Left lobe of liver (tissue), 2 donors: Measurements from ENCODE around the gene ATP6V1G2. TPM values are rescaled to one million over a fixed set of nuclear protein-coding genes. Genes with fewer than 3 reads are reported as not detected.
A peak's percentile ranks its signal among the peaks of the same experiment; 100 is the strongest.
"Not testable (repeated sequence)": the region's sequence is repeated elsewhere in the genome, so short reads cannot be mapped to it uniquely, and the experiment has no call there.

Experiments
- ATAC-seq: fragments of 200-7000 bp; cut with Tn5 transposase; one replicate; pipeline ENCODE4 v1.9.1; 2020; ENCODE audit warnings: mild to moderate bottlenecking, moderate library complexity
- DNase-seq: peaks from one replicate; pipeline ENCODE4 v3.0.0-alpha.2; 2020; ENCODE audit warnings: low spot score
- total RNA-seq: library from RNA; stranded (reverse); gene quantifications from one replicate; pipeline ENCODE4 v1.2.1, GENCODE V29; 2021
- donor health status: DM: no; HTN: no; CAD: no; lungs with moderate emphysema.
- donor health status: DM: no; HTN: yes; CAD: no.

The ATP6V1G2 gene
- total RNA-seq, 1 donor from 2014 or later, result not detected

- DNase-seq, result no peak
- no peak for ATAC-seq
Observed at GRCh38 chr6:31556307-31556706, 9.9 kb upstream of the ATP6V1G2 start.

DNA sequence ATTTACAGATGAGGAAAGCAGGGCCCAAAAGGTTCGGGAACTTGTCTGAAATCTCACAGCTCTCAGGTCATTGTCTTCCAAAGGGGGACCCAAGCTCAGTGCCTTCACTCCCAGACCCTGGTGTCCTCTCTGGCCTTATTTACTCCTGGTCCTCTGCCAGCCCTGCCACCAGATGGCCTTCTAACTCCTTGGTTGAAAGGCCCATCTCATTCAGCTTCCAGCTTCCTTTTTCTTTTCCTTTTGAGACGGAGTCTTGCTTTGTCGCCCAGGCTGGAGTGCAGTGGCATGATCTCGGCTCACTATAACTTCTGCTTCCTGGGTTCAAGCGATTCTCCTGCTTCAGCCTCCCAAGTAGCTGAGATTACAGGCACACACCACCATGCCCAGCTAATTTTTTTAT lies 5.0 kb upstream of the ATP6V1G2 start:
- not testable (repeated sequence) for DNase-seq, ATAC-seq

DNA sequence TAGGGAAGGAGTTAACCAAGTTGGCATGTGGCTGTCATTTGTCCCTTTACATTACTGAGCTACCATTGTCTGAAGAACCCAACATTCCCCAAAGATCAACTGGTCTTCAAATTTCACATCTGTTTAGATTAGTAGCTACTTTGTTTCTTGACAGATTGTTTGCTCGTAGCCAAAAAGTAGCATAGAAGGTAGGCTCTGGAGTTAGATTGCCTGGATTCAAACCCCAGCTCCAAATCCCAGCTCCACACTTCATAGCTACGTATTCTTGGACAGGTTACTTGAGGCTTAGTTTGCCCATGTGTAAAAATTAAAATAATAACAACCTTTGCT lies 2.1 kb upstream of the ATP6V1G2 start:
- no peak for ATAC-seq

GRCh38 chr6:31547727-31548543 lies 1.5 kb upstream of the ATP6V1G2 start:
- ATAC-seq, result no peak
- no peak for DNase-seq

More for the DNA sequence above, 2.1 kb upstream of the ATP6V1G2 start:
- no peak for DNase-seq

- peak; percentile 95 for DNase-seq
- ATAC-seq, result peak; percentile 92
Observed at GRCh38 chr6:31546958-31547726, 734 bp upstream of the ATP6V1G2 start, which contains the start of gene NFKBIL1. NFKBIL1 (plus strand) TSS chr6:31547608; CDS start chr6:31547695, 87 bp downstream.

- ATAC-seq, result no peak
- no peak for DNase-seq
Observed at GRCh38 chr6:31545291-31545690, 1.1 kb downstream of the ATP6V1G2 start.

DNA sequence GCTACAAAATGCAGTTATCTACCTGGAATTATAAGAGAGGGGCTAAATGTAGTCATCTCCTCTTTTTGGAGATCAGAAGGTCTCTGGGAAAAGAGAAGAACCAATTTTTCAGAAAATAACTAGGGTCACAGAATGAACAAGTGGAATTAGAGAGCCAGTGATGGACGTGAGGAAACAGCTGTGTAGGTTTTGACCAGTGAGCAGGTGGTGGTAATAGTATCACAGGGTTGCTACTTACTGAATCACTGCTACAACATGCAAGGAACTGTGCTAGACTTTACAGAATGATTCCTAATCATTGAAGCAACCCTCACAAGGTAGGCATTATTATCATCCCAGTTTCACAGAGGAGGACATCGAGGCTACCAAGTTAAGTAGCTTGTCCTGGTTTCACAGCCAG lies 1.7 kb downstream of the ATP6V1G2 start:
- no peak for DNase-seq
- ATAC-seq, result no peak

DNA sequence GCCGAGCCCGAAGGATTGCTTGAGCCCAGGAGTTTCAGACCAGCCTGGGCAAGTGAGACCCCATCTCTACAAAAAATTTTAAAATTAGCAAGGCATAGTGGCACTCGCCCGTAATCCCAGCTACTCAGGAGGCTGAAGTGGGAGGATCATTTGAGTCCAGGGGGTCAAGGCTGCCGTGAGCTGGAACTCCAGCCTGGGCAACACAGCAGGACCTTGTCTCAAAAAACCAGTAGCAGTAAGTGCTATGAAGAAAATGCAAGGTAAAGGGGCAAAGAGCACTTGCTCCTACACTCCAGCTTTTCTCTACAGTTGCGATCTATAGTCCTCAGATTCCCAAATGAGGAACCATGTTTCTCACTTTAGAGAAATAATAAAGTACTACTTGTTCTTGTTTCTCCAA lies 2.8 kb downstream of the ATP6V1G2 start:
- ATAC-seq (no peak), DNase-seq (no peak)

- DNase-seq, result peak; percentile 96
- ATAC-seq, result peak; percentile 82
Observed at GRCh38 chr6:31541658-31542521, 4.5 kb downstream of the ATP6V1G2 start, which contains the start of gene DDX39B. DDX39B (minus strand) TSS chr6:31542003; CDS start chr6:31540532, 1,471 bp downstream.

- no peak for DNase-seq
- ATAC-seq, result peak; percentile 13
Observed at GRCh38 chr6:31541059-31541657, 5.2 kb downstream of the ATP6V1G2 start.

- DNase-seq (no peak), ATAC-seq (no peak)
Observed at GRCh38 chr6:31540640-31541039, 5.8 kb downstream of the ATP6V1G2 start.

DNA sequence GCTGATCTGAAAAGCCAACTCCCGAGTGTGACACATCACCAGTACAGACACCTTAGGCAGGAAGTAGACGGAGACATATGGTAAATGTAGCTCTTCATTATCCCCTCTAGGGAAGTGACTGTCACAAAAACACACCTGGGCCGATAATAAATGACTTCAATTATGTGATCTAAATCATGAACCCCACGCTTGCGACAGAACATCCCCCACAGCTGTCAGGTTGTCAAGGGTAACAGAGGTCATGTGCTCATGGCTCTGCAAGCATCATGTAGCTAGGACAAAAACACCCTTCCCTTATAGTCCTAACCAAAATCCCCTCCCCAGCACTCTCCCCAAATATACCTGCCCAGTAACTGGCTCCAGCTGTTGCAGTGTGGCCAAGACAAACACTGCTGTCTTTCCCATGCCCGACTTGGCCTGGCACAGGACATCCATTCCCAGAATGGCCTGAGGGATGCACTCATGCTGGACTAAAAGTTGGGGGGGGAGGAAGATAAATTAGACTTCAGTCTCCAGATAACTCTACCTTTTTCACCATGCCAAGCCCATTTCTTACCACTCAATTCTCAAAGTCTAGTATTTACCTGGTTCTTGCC lies 7.5 kb downstream of the ATP6V1G2 start:
- peak; percentile 69 for DNase-seq
- ATAC-seq, result peak; percentile 64

DNA sequence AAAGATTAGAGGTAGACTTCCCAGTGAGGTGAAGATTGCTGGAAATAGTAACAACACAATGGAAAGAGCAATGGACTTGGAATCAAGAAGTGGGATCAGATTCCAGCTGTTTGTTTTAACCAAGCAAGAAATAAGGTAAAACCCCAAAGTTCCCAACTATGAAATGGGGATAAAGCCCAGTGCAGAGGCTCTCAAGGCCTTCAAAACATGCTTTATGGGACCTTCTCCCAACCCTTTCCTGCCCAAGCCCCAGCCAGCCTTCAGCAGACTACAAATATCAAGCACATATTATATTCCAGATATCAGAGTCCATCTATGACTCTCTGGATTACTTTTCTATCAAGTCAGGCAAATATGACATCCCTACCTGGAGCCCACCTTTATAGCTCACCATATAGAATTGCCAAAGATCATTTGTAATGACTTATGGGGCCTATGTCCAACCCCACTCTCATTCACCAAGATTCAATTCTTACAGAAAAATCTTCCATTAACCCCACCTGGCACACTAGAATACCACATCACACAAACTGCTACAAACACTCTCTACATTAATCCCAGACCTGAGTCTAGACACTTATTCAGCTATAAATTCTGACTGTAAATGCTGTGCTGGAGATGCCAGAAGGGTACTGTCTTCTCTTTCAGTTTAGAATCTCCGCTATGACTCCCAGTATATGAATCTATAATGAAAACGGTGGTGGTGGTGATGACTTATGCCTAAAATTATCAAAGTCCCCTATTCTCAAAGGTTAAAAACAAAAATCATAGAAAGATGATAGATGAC lies 10.7 kb downstream of the ATP6V1G2 start:
- DNase-seq (no peak), ATAC-seq (no peak)

DNA sequence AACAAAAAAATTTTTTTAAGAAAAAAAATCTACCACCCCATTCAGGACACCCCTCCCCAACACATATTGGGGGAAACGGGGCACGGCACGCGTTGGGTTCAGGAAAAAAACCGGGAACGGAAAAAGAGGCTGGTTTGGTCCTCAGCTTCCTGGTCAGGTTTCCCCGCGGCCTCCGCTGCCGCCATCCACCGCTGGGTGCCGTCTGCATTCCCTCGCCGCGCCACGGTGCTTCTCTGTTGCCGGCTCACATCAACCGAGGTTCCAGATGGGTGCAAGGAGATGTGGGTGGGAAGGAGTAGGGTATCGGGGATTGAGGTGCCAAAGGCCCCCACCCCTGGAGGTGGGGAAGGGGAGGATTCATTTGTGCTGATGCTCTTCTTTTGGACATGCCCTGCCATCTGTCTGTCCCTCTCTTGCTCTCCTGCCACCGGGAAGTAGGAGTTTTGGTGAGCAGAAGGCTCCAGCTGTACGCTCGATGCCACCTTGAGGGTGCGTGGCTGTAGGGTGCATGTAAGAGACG lies 11.8 kb downstream of the ATP6V1G2 start:
- DNase-seq, result no peak
- no peak for ATAC-seq

GRCh38 chr6:31534011-31534410 lies 12.4 kb downstream of the ATP6V1G2 start:
- DNase-seq (no peak), ATAC-seq (no peak)

GRCh38 chr6:31533455-31533841 lies 13.0 kb downstream of the ATP6V1G2 start:
- no peak for ATAC-seq
- DNase-seq, result no peak

DNA sequence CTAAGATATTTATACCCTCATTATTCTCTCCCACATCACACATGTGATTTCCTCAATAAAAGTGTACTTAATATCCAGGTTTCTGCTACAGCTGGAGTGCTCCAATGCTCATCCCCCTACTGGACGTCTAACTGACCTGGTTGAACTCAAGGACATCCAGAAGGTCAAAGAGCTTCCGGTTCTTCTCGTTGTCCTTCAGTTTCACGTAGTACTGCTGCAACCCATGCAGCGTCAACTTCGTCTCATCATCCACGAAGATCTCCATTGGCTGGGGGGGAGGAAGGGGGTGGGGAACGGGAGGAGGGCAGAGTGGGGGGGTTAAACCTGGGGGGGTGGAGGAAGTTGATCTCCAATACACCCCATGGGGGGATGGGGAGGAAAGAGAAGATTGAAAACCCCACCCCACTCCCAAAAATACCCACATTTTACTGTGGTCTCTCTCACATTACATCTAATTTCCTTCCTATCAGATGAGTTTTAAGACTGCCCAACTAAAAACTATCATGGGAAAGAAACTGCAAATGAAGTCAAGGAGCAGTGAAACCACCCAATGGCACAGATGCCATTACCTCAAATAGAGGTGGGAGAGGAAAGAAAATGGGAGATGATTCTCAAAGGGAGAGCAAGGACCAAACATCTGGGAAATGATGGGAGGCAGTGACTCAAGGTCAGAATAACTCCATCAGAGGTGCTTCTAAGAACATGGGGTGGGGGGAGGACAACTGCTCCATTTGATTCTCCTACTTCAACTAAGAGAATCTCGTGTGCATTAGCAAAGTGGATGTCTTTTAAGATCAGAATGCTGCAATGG lies 13.6 kb downstream of the ATP6V1G2 start:
- DNase-seq (no peak), ATAC-seq (peak; percentile 25)
